H9 (cell line): ENCODE results near the gene BCL7B. TPM values are rescaled to one million over a fixed set of nuclear protein-coding genes. Genes with fewer than 3 reads are reported as not detected.

ENCODE experiments used
- DNase-seq: peaks from one replicate; pipeline ENCODE4 v3.0.0-alpha.2; 2017
- H2AFZ ChIP-seq: one replicate; pipeline ENCODE4 v1.6.1; 2013; ENCODE audit warnings: mild to moderate bottlenecking, low read length, control low read depth, moderate library complexity
- H2AK5ac ChIP-seq: 2 replicates; pipeline ENCODE4 v1.6.1; 2013; ENCODE audit warnings: low read length, control low read depth, mixed read lengths; ENCODE audit not compliant: insufficient read length
- H2BK120ac ChIP-seq: one replicate; pipeline ENCODE4 v1.6.1; 2013; ENCODE audit warnings: low read depth, mild to moderate bottlenecking, low read length, control low read depth, inconsistent platforms; ENCODE audit not compliant: poor library complexity, severe bottlenecking
- H2BK12ac ChIP-seq: 2 replicates; pipeline ENCODE4 v1.6.1; 2013; ENCODE audit warnings: low read length, control low read depth, mixed read lengths, low read depth; ENCODE audit not compliant: insufficient read length
- H2BK15ac ChIP-seq: 2 replicates; pipeline ENCODE4 v1.6.1; 2013; ENCODE audit warnings: low read depth, low read length, control low read depth
- H2BK20ac ChIP-seq: one replicate; pipeline ENCODE4 v1.6.1; 2013; ENCODE audit warnings: low read depth, mild to moderate bottlenecking, low read length, control low read depth, inconsistent platforms; ENCODE audit not compliant: poor library complexity, severe bottlenecking
- H2BK5ac ChIP-seq: 2 replicates; pipeline ENCODE4 v1.6.1; 2013; ENCODE audit warnings: low read length, control low read depth, mixed read lengths; ENCODE audit not compliant: insufficient read length
- H3K14ac ChIP-seq: 2 replicates; pipeline ENCODE4 v1.6.1; 2013; ENCODE audit warnings: low read length, control low read depth; ENCODE audit not compliant: insufficient read depth
- H3K18ac ChIP-seq: 2 replicates; pipeline ENCODE4 v1.6.1; 2013; ENCODE audit warnings: low read depth, mild to moderate bottlenecking, mixed read lengths, low read length, control low read depth; ENCODE audit not compliant: insufficient read length
- H3K23ac ChIP-seq: 2 replicates; pipeline ENCODE4 v1.6.1; 2013; ENCODE audit warnings: low read length, control low read depth, mixed read lengths, low read depth; ENCODE audit not compliant: insufficient read length
- H3K23me2 ChIP-seq: 2 replicates; pipeline ENCODE4 v1.6.1; 2013; ENCODE audit warnings: low read depth, mild to moderate bottlenecking, mixed read lengths, low read length, control low read depth; ENCODE audit not compliant: insufficient read length, poor library complexity, severe bottlenecking
- H3K27ac ChIP-seq: 2 replicates; pipeline ENCODE4 v1.5.1; 2013; ENCODE audit warnings: low read length, control low read depth, mixed read lengths, low read depth; ENCODE audit not compliant: insufficient read length
- H3K27me3 ChIP-seq: 2 replicates; pipeline ENCODE4 v1.6.1; 2013; ENCODE audit warnings: low read length, control low read depth, inconsistent platforms; ENCODE audit not compliant: insufficient read depth
- H3K4ac ChIP-seq: 2 replicates; pipeline ENCODE4 v1.6.1; 2013; ENCODE audit warnings: low read depth, mild to moderate bottlenecking, control low read depth, inconsistent platforms, low read length, moderate library complexity
- H3K4me1 ChIP-seq: 2 replicates; pipeline ENCODE4 v1.6.1; 2013; ENCODE audit warnings: low read length, control low read depth, inconsistent platforms; ENCODE audit not compliant: insufficient read depth
- H3K4me2 ChIP-seq: 2 replicates; pipeline ENCODE4 v1.6.1; 2013; ENCODE audit warnings: low read length, control low read depth, mixed read lengths; ENCODE audit not compliant: insufficient read length, insufficient read depth
- H3K56ac ChIP-seq: 2 replicates; pipeline ENCODE4 v1.6.1; 2013; ENCODE audit warnings: low read depth, mild to moderate bottlenecking, mixed read lengths, low read length, control low read depth; ENCODE audit not compliant: insufficient read length
- H3K79me1 ChIP-seq: 2 replicates; pipeline ENCODE4 v1.6.1; 2013; ENCODE audit warnings: low read depth, mild to moderate bottlenecking, moderate library complexity, low read length, control low read depth, inconsistent platforms; ENCODE audit not compliant: insufficient read depth, poor library complexity, severe bottlenecking
- H3K79me2 ChIP-seq: 2 replicates; pipeline ENCODE4 v1.6.1; 2013; ENCODE audit warnings: low read length, control low read depth, inconsistent platforms; ENCODE audit not compliant: insufficient read depth
- H3K9ac ChIP-seq: 2 replicates; pipeline ENCODE4 v1.6.1; 2013; ENCODE audit warnings: low read length, control low read depth, mixed read lengths; ENCODE audit not compliant: insufficient read length; ENCODE audit errors: extremely low read depth
- H3K9me3 ChIP-seq: one replicate; pipeline ENCODE4 v1.6.1; 2013; ENCODE audit warnings: low read depth, low read length, inconsistent platforms; ENCODE audit not compliant: control insufficient read depth
- H3T11ph ChIP-seq: one replicate; pipeline ENCODE4 v1.6.1; 2013; ENCODE audit warnings: mild to moderate bottlenecking, low read length, control low read depth, inconsistent platforms
- H4K20me1 ChIP-seq: one replicate; pipeline ENCODE4 v1.6.1; 2013; ENCODE audit not compliant: control insufficient read depth, insufficient read length, insufficient read depth
- H4K5ac ChIP-seq: 2 replicates; pipeline ENCODE4 v1.6.1; 2013; ENCODE audit warnings: low read depth, mild to moderate bottlenecking, mixed read lengths, low read length, control low read depth; ENCODE audit not compliant: insufficient read length
- H4K8ac ChIP-seq: replicated peaks from 2 replicates; pipeline ENCODE4 v1.6.1; 2013; ENCODE audit warnings: low read length, control low read depth, mixed read lengths, low read depth; ENCODE audit not compliant: insufficient read length
- H4K91ac ChIP-seq: 2 replicates; pipeline ENCODE4 v1.6.1; 2013; ENCODE audit warnings: low read depth, mild to moderate bottlenecking, moderate library complexity, mixed read lengths, low read length, control low read depth; ENCODE audit not compliant: insufficient read length
- H3K27ac Mint-ChIP-seq, 3 experiments: 2 replicates in 2 of 3; 3 replicates in 1 of 3; pipeline ENCODE4 v1.8.0; 2020 to 2021; ENCODE audit warnings: mixed read lengths in 3 of 3, mild to moderate bottlenecking in 1 of 3, moderate library complexity in 1 of 3
- H3K27me3 Mint-ChIP-seq: 2 replicates; pipeline ENCODE4 v1.8.0; 2021; ENCODE audit warnings: low read depth, mild to moderate bottlenecking, moderate library complexity, mixed read lengths
- H3K36me3 Mint-ChIP-seq, 3 experiments: 2 replicates in 2 of 3; 3 replicates in 1 of 3; pipeline ENCODE4 v1.8.0; 2020 to 2021; ENCODE audit warnings: low read depth in 3 of 3, mixed read lengths in 3 of 3; ENCODE audit not compliant: insufficient read depth in 1 of 3
- H3K4me1 Mint-ChIP-seq, 2 experiments: 2 replicates each; pipeline ENCODE4 v1.8.0; 2020; ENCODE audit warnings: mixed read lengths in 2 of 2
- H3K4me3 Mint-ChIP-seq, 2 experiments: 2 replicates in 1 of 2; 3 replicates in 1 of 2; pipeline ENCODE4 v1.8.0; 2020 to 2021; ENCODE audit warnings: mild to moderate bottlenecking in 2 of 2, mixed read lengths in 2 of 2, moderate library complexity in 1 of 2
- H3K9me3 Mint-ChIP-seq, 2 experiments: 2 replicates in 1 of 2; 3 replicates in 1 of 2; pipeline ENCODE4 v1.8.0; 2020; ENCODE audit warnings: mild to moderate bottlenecking in 2 of 2, mixed read lengths in 2 of 2, moderate library complexity in 1 of 2
- WGBS: extraction: QIAGEN DNeasy Blood & Tissue Kit; methylation state at CpG from one replicate; pipeline ENCODE4 v1.1.7; 2013; ENCODE audit warnings: missing lambda C conversion rate, low lambda C conversion rate, mixed read lengths; ENCODE audit not compliant: insufficient read length; ENCODE audit errors: extremely low coverage; 5-methylcytosine and 5-hydroxymethylcytosine counted together
- total RNA-seq: library from RNA; stranded (reverse); gene quantifications from 2 replicates; pipeline ENCODE4 v1.2.1, GENCODE V29; 2021
- TF ChIP-seq, protein P1 (sequence below): fragments of 200-600 bp; sonication (generic); conservative IDR thresholded peaks from 3 replicates; pipeline ENCODE4 v1.8.0; 2021; ENCODE audit warnings: antibody characterized with exemption, mild to moderate bottlenecking

Gene BCL7B
- total RNA-seq, 1 experiment from 2014 or later, result 48.9 TPM

DNA sequence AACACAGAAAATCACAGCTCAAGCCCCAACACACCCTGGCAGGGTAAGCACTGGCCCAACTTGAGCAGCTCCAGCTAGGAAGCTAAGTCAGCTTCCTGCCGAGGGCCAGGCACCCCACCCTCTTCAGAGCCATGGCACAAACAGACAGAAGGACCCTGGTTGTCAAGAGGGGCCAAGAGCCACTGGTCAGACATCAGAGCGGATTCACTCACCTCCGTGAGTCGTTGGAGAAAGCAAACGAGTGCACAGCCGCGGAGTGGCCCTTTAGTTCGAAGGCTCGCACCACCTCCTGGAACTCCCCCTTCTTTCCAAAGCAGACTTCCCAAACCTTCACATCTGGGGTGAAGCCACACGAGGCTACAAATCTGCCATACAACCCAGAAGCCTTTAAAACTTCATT, 13.5 kb upstream of the BCL7B start:
- Mint-ChIP-seq H3K4me3 (no peak overlapping the region), H3K9me3 (no peaks in the 10 kb centered on the region), H3K27ac (peak overlapping the region in 1 of 3 experiments; percentile 40; a peak in 1 of 7 replicates), H3K4me1 (no peaks in the 10 kb centered on the region), H3K36me3 (peaks cover 27 to 60% (median 59%) of the 10 kb centered on the region in 3 experiments; a peak in 6 of 7 replicates), H3K27me3 (peaks cover 6% of the 10 kb centered on the region)
- WGBS, result no CpG with 5 or more reads among the region's 10 CpGs
- no peak overlapping the region for H4K91ac ChIP-seq
- no peak for DNase-seq
- H4K20me1 ChIP-seq, result no peaks in the 10 kb centered on the region
- H2BK12ac ChIP-seq, result no peak overlapping the region
- H3T11ph ChIP-seq, result no peak overlapping the region
- no peaks in the 10 kb centered on the region for H3K23me2 ChIP-seq
- no peak overlapping the region for H3K4ac ChIP-seq
- H2BK20ac ChIP-seq, result no peak overlapping the region
- no peaks in the 10 kb centered on the region for H3K79me2 ChIP-seq
- H3K56ac ChIP-seq, result no peak overlapping the region
- H3K9me3 ChIP-seq, result no peaks in the 10 kb centered on the region
- no peak overlapping the region for H2AFZ ChIP-seq
- H4K5ac ChIP-seq, result no peak overlapping the region
- no peak overlapping the region for H2AK5ac ChIP-seq
- no peak overlapping the region for H3K4me2 ChIP-seq
- H4K8ac ChIP-seq, result no peak overlapping the region
- H2BK120ac ChIP-seq, result no peak overlapping the region
- H2BK15ac ChIP-seq, result no peak overlapping the region
- H3K18ac ChIP-seq, result no peak overlapping the region
- no peaks in the 10 kb centered on the region for H3K27me3 ChIP-seq
- H3K79me1 ChIP-seq, result no peaks in the 10 kb centered on the region
- no peak overlapping the region for H3K27ac ChIP-seq
- H3K23ac ChIP-seq, result no peak overlapping the region
- H3K9ac ChIP-seq, result no peak overlapping the region
- no peak overlapping the region for H2BK5ac ChIP-seq
- TF ChIP-seq, protein P1, sequence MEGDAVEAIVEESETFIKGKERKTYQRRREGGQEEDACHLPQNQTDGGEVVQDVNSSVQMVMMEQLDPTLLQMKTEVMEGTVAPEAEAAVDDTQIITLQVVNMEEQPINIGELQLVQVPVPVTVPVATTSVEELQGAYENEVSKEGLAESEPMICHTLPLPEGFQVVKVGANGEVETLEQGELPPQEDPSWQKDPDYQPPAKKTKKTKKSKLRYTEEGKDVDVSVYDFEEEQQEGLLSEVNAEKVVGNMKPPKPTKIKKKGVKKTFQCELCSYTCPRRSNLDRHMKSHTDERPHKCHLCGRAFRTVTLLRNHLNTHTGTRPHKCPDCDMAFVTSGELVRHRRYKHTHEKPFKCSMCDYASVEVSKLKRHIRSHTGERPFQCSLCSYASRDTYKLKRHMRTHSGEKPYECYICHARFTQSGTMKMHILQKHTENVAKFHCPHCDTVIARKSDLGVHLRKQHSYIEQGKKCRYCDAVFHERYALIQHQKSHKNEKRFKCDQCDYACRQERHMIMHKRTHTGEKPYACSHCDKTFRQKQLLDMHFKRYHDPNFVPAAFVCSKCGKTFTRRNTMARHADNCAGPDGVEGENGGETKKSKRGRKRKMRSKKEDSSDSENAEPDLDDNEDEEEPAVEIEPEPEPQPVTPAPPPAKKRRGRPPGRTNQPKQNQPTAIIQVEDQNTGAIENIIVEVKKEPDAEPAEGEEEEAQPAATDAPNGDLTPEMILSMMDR, result no peak
- no peak overlapping the region for H3K14ac ChIP-seq
- no peaks in the 10 kb centered on the region for H3K4me1 ChIP-seq
